Fibroblast of mammary gland (primary cell): Measurements from ENCODE around the gene KPNA6.
"Not testable (repeated sequence)": the region's sequence is repeated elsewhere in the genome, so short reads cannot be mapped to it uniquely, and the experiment has no call there.

Experiments
- DNase-seq: peaks from one replicate; pipeline ENCODE4 v3.0.0-alpha.2; 2010; ENCODE audit warnings: low read depth
- H3K4me3 ChIP-seq: 2 replicates; pipeline ENCODE4 v1.5.1; 2011; ENCODE audit warnings: low read depth, mild to moderate bottlenecking, low read length, moderate library complexity; ENCODE audit not compliant: control insufficient read depth
- TF ChIP-seq, protein P1 (sequence below): conservative IDR thresholded peaks from 2 replicates; pipeline ENCODE4 v1.5.1; 2011; ENCODE audit warnings: low read depth, low read length, inconsistent platforms; ENCODE audit not compliant: control insufficient read depth, insufficient read depth

Gene KPNA6

DNA sequence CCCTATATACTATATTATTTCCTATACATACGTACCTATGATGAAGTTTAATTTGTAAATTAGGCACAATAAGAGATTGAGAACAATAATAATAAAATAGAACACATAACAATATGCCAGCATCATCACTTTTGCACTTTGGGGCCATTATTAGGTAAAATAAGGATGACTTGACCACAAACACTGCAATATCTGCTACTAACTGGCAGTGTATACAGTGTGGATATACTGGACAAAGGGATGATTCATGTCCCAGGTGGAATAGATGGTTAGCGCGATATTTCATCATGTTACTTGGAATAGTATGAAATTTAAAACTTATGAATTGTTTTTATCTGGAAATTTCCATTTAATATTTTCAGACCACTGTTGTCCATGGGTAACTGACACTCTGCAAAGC is 36.2 kb downstream of the KPNA6 start:
- H3K4me3 ChIP-seq: no peak overlapping the region
- peak; percentile 61 for DNase-seq
- TF ChIP-seq, protein P1, sequence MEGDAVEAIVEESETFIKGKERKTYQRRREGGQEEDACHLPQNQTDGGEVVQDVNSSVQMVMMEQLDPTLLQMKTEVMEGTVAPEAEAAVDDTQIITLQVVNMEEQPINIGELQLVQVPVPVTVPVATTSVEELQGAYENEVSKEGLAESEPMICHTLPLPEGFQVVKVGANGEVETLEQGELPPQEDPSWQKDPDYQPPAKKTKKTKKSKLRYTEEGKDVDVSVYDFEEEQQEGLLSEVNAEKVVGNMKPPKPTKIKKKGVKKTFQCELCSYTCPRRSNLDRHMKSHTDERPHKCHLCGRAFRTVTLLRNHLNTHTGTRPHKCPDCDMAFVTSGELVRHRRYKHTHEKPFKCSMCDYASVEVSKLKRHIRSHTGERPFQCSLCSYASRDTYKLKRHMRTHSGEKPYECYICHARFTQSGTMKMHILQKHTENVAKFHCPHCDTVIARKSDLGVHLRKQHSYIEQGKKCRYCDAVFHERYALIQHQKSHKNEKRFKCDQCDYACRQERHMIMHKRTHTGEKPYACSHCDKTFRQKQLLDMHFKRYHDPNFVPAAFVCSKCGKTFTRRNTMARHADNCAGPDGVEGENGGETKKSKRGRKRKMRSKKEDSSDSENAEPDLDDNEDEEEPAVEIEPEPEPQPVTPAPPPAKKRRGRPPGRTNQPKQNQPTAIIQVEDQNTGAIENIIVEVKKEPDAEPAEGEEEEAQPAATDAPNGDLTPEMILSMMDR: no peak

DNA sequence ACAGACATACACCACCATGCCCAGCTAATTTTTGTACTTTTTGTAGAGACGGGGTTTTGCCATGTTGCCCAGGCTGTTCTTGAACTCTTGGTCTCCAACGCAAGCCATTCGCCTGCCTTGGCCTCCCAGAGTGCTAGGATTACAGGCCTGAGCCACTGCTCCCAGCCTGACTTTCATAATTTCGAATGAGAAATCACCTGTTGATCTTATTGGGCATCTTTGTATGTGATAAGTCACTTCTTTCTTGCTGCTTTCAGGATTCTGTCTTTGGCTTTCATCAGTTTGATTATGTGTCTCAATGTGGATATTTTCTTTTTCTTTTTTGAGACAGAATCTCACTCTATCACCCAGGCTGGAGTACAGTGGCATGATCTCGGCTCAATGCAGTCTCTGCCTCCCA is 39.9 kb downstream of the KPNA6 start:
- H3K4me3 ChIP-seq, DNase-seq: not testable (repeated sequence)

DNA sequence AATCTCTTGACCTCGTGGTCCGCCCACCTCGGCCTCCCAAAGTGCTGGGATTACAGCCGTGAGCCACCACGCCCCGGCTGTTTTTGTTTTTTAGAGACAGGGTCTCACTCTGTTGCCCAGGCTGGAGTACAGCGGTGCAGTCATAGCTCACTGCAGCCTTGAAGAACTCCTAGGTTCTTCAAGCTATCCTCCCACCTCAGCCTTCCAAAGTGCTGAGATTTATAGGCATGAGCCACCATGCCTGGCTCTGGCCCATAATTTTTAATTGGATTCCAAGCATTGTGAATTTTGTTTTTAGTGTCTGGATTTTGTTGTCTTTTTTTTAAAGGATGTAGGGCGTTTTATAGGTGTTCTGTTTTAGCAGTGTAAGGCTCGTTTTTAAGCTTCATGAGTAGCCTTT is 43.0 kb downstream of the KPNA6 start:
- H3K4me3 ChIP-seq: no peak overlapping the region
- DNase-seq: peak; percentile 51
- TF ChIP-seq, protein P1: no peak

GRCh38 chr1:32151319-32151787 is 43.5 kb downstream of the KPNA6 start:
- no peak overlapping the region for H3K4me3 ChIP-seq
- TF ChIP-seq, protein P1: no peak
- peak; percentile 79 for DNase-seq

GRCh38 chr1:32159189-32159588 is 51.3 kb downstream of the KPNA6 start:
- TF ChIP-seq, protein P1: no peak
- no peak for DNase-seq
- no peak overlapping the region for H3K4me3 ChIP-seq

DNA sequence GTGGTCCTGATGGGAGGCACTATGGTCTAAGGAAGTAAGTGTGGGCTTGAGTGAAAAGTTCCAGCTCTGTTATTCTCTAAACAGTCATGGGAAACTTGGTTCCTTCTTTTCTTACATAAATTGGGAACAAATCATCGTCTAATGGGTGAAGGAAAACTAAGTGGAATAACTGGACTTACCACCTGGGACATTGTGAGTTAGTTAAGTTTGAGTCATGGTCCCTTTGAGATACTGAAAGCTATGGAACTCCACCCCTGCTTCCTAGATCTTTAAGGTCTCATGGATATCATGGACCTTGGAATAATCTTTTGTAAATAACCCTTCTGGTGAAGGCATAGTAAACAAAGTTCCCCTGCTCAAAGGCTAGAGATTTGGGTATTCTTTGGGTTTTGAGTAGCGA is 55.5 kb downstream of the KPNA6 start:
- TF ChIP-seq, protein P1: no peak
- DNase-seq: no peak
- H3K4me3 ChIP-seq: no peak overlapping the region

DNA sequence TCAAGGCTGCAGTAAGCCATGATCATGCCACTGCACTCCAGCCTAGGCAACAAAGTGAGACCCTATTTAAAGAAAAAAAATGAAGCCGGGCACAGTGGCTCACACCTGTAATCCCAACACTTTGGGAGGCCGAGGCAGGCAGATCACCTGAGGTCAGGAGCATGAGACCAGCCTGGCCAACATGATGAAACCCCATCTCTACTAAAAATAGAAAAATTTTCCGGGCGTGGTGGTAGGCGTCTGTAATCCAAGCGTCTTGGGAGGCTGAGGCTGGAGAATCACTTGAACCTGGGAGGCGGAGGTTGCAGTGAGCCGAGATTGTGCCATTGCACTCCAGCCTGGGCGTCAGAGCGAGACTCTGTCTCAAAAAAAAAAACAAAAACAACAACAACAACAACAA is 57.8 kb downstream of the KPNA6 start:
- not testable (repeated sequence) for H3K4me3 ChIP-seq, DNase-seq

- TF ChIP-seq, protein P1: no peak
- no peak overlapping the region for H3K4me3 ChIP-seq
- no peak for DNase-seq
These were observed 63.1 kb downstream of the KPNA6 start for GRCh38 chr1:32170991-32171390.
